OCI-LY1 (cell line): ENCODE results near the gene NOL3.

Experiments used
- H2AFZ ChIP-seq: fragments of 200-600 bp; sonication (generic), shearing (Covaris generic); 2 replicates; pipeline ENCODE4 v1.6.0; 2014; ENCODE audit warnings: antibody characterized with exemption, mild to moderate bottlenecking, low read length
- H3F3A ChIP-seq: fragments of 200-600 bp; sonication (generic), shearing (Covaris generic); 2 replicates; pipeline ENCODE4 v1.6.0; 2014; ENCODE audit warnings: mild to moderate bottlenecking, antibody characterized with exemption, low read length, moderate library complexity; ENCODE audit not compliant: insufficient read depth
- H3K27ac ChIP-seq: fragments of 200-600 bp; sonication (generic); 2 replicates; pipeline ENCODE4 v1.5.1; 2014; ENCODE audit warnings: low read length, mixed run types, mild to moderate bottlenecking, low read depth; ENCODE audit not compliant: poor library complexity, severe bottlenecking
- H3K27me3 ChIP-seq: fragments of 200-600 bp; sonication (generic); 2 replicates; pipeline ENCODE4 v1.6.0; 2014; ENCODE audit warnings: antibody characterized with exemption, mild to moderate bottlenecking, low read length, moderate library complexity; ENCODE audit not compliant: insufficient read depth
- H3K36me3 ChIP-seq: fragments of 200-600 bp; sonication (generic); 2 replicates; pipeline ENCODE4 v1.6.1; 2014; ENCODE audit warnings: mild to moderate bottlenecking, antibody characterized with exemption, low read length, moderate library complexity, mixed read lengths; ENCODE audit not compliant: insufficient read depth
- H3K4me1 ChIP-seq: fragments of 200-600 bp; sonication (generic); 2 replicates; pipeline ENCODE4 v1.5.1; 2014; ENCODE audit warnings: mild to moderate bottlenecking, low read length, moderate library complexity; ENCODE audit not compliant: insufficient read depth, severe bottlenecking
- H3K4me2 ChIP-seq: fragments of 200-600 bp; sonication (generic), shearing (Covaris generic); 2 replicates; pipeline ENCODE4 v1.6.1; 2014; ENCODE audit warnings: low read length
- H3K4me3 ChIP-seq: fragments of 200-600 bp; sonication (generic); 2 replicates; pipeline ENCODE4 v1.5.1; 2014; ENCODE audit warnings: low read length, low read depth, mild to moderate bottlenecking, mixed read lengths; ENCODE audit not compliant: poor library complexity, severe bottlenecking
- H3K79me2 ChIP-seq: fragments of 200-600 bp; shearing (Covaris generic); 2 replicates; pipeline ENCODE4 v1.6.1; 2016; ENCODE audit warnings: mixed run types, low read length, mixed read lengths; ENCODE audit not compliant: insufficient read depth
- H3K9ac ChIP-seq: fragments of 200-600 bp; sonication (generic), shearing (Covaris generic); 2 replicates; pipeline ENCODE4 v1.6.1; 2014; ENCODE audit warnings: mild to moderate bottlenecking, low read length, mixed read lengths
- H3K9me2 ChIP-seq: fragments of 200-600 bp; sonication (generic), shearing (Covaris generic); 2 replicates; pipeline ENCODE4 v1.6.1; 2014; ENCODE audit warnings: low read depth, mild to moderate bottlenecking, low read length, mixed read lengths
- H3K9me3 ChIP-seq: fragments of 200-600 bp; shearing (Covaris generic); 2 replicates; pipeline ENCODE4 v1.6.1; 2014; ENCODE audit warnings: low read length, mixed read lengths
- H4K20me1 ChIP-seq: fragments of 200-600 bp; sonication (generic), shearing (Covaris generic); 2 replicates; pipeline ENCODE4 v1.6.0; 2016; ENCODE audit warnings: mild to moderate bottlenecking, low read length; ENCODE audit not compliant: insufficient read depth
- EZH2 ChIP-seq: fragments of 200-600 bp; sonication (generic), shearing (Covaris generic); IDR thresholded peaks from 2 replicates; pipeline ENCODE4 v1.8.0; 2017; ENCODE audit warnings: borderline replicate concordance, mixed run types, mild to moderate bottlenecking, antibody characterized with exemption, low read length, moderate library complexity, mixed read lengths
- TF ChIP-seq, protein P1 (sequence below): fragments of 200-600 bp; sonication (generic), shearing (Covaris generic); IDR thresholded peaks from 2 replicates; pipeline ENCODE4 v1.5.1; 2017; ENCODE audit warnings: mild to moderate bottlenecking, antibody characterized with exemption, low read length, moderate library complexity, mixed read lengths

NOL3 gene

DNA sequence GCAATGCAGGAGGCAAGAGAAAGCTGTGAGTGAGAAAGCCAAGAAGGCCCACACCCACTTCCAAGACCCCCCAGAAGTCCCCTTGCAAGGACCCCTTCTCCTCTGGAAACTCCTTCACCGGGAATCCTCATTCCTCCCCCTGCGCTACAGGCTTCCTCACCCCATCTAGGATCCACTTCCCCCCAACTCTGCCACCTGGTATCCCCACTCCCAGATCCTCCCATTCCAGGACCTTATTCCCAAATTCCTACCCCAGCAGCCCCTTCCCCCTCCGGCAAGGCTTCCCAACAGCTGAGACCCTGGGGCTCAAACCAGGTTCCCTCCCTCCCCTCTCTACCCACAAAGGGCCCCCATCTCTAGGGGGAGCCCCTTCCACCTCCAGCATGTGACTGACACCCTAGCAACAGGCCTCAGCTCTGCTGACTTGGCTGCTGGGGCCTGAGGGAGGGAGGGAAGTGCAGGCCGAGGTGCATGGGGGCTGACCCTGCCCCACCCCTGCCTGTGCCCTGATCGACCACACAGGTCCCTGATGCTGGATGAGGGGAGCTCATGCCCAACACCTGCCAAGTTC, 3.7 kb upstream of the NOL3 start:
- no peaks in the 10 kb centered on the region for H3F3A ChIP-seq
- no peak overlapping the region for H3K9ac ChIP-seq
- no peaks in the 10 kb centered on the region for H3K9me2 ChIP-seq
- no peaks in the 10 kb centered on the region for H3K9me3 ChIP-seq
- no peak for TF ChIP-seq EZH2
- TF ChIP-seq, protein P1, sequence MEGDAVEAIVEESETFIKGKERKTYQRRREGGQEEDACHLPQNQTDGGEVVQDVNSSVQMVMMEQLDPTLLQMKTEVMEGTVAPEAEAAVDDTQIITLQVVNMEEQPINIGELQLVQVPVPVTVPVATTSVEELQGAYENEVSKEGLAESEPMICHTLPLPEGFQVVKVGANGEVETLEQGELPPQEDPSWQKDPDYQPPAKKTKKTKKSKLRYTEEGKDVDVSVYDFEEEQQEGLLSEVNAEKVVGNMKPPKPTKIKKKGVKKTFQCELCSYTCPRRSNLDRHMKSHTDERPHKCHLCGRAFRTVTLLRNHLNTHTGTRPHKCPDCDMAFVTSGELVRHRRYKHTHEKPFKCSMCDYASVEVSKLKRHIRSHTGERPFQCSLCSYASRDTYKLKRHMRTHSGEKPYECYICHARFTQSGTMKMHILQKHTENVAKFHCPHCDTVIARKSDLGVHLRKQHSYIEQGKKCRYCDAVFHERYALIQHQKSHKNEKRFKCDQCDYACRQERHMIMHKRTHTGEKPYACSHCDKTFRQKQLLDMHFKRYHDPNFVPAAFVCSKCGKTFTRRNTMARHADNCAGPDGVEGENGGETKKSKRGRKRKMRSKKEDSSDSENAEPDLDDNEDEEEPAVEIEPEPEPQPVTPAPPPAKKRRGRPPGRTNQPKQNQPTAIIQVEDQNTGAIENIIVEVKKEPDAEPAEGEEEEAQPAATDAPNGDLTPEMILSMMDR, result no peak
- no peaks in the 10 kb centered on the region for H4K20me1 ChIP-seq
- peaks cover 24% of the 10 kb centered on the region for H3K4me1 ChIP-seq
- no peak overlapping the region for H3K4me3 ChIP-seq
- H3K36me3 ChIP-seq, result no peaks in the 10 kb centered on the region
- H3K4me2 ChIP-seq, result no peak overlapping the region
- no peaks in the 10 kb centered on the region for H3K79me2 ChIP-seq
- no peaks in the 10 kb centered on the region; the same call in 1 of the 2 replicates for H3K27me3 ChIP-seq
- H3K27ac ChIP-seq, result no peak overlapping the region
- no peak overlapping the region for H2AFZ ChIP-seq

DNA sequence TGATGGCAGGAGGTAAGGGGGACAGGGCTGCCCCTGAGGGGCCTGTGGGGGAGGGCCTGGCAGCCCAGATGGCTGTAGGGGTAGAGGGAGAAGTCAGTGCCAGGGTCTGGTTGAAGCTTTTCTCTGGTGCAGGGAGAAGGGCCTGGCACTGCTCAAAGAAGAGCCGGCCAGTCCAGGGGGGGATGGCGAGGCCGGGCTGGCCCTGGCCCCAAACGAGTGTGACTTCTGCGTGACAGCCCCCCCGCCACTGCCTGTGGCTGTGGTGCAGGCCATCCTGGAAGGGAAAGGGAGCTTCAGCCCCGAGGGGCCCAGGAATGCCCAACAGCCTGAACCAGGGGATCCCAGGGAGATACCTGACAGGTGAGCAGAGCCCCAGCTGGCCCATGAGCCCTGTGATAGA, 2.8 kb upstream of the NOL3 start:
- Histone ChIP-seq H3F3A (no peaks in the 10 kb centered on the region), H3K27ac (no peak overlapping the region), H3K4me2 (no peak overlapping the region), H2AFZ (no peak overlapping the region), H3K27me3 (no peaks in the 10 kb centered on the region; the same call in 1 of the 2 replicates), H3K4me3 (no peak overlapping the region), H3K9ac (no peak overlapping the region), H3K9me3 (no peaks in the 10 kb centered on the region), H3K79me2 (no peaks in the 10 kb centered on the region), H3K9me2 (no peaks in the 10 kb centered on the region), H4K20me1 (no peaks in the 10 kb centered on the region), H3K36me3 (no peaks in the 10 kb centered on the region), H3K4me1 (peaks cover 24% of the 10 kb centered on the region)
- TF ChIP-seq, protein P1, result no peak
- no peak for TF ChIP-seq EZH2

DNA sequence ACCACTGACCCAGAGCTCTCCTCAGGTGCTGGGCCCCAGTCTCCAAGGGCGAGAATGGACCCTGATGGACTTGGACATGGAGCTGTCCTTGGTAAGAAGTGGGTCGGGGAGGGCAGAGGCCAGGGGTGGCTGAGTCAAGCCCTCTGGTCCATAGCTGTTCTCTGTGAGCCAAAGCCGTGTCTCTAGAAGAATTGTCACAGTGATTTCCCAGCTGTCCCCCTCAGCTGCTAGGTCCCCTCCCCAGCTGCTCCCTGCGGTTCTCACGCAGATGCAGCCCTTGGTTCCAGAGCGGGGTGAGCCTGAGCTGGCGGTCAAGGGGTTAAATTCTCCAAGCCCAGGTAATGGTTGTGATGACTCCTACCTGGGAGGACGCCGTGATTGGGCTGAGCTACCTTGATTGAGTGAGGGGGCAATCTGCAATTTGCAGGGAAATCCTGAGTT, 1.3 kb upstream of the NOL3 start:
- H3K9me2 ChIP-seq, result no peaks in the 10 kb centered on the region
- H3K79me2 ChIP-seq, result no peaks in the 10 kb centered on the region
- no peaks in the 10 kb centered on the region for H4K20me1 ChIP-seq
- H3K27ac ChIP-seq, result no peak overlapping the region
- no peak overlapping the region for H3K4me3 ChIP-seq
- no peaks in the 10 kb centered on the region for H3K9me3 ChIP-seq
- H3K36me3 ChIP-seq, result no peaks in the 10 kb centered on the region
- H2AFZ ChIP-seq, result no peak overlapping the region
- H3K27me3 ChIP-seq, result no peaks in the 10 kb centered on the region; the same call in 1 of the 2 replicates
- no peaks in the 10 kb centered on the region for H3F3A ChIP-seq
- TF ChIP-seq, protein P1, result no peak
- TF ChIP-seq EZH2, result no peak
- no peak overlapping the region for H3K9ac ChIP-seq
- H3K4me2 ChIP-seq, result no peak overlapping the region
- H3K4me1 ChIP-seq, result peaks cover 18% of the 10 kb centered on the region
